AG08395 (cell line): ENCODE measurements around the gene CAMKK2.
"Not testable (repeated sequence)": the region's sequence is repeated elsewhere in the genome, so short reads cannot be mapped to it uniquely, and the experiment has no call there.

Experiments
- DNase-seq: peaks from one replicate; pipeline ENCODE4 v3.0.0; 2012; ENCODE audit warnings: mixed read lengths, low spot score

CAMKK2 gene

GRCh38 chr12:121245951-121246350 lies 50.6 kb downstream of the CAMKK2 start:
- DNase-seq = no peak

GRCh38 chr12:121245031-121245430 lies 51.5 kb downstream of the CAMKK2 start:
- no peak for DNase-seq

- DNase-seq = peak; percentile 40
Observed at GRCh38 chr12:121241156-121241970, 55.1 kb downstream of the CAMKK2 start.

GRCh38 chr12:121240484-121241101 lies 55.9 kb downstream of the CAMKK2 start:
- peak; percentile 68 for DNase-seq

- no peak for DNase-seq
Observed at GRCh38 chr12:121240062-121240420, 56.5 kb downstream of the CAMKK2 start.

GRCh38 chr12:121239351-121240061 lies 57.0 kb downstream of the CAMKK2 start:
- DNase-seq = no peak

GRCh38 chr12:121238604-121239350 lies 57.7 kb downstream of the CAMKK2 start:
- DNase-seq = no peak

- no peak for DNase-seq
Observed at GRCh38 chr12:121238086-121238485, 58.4 kb downstream of the CAMKK2 start.

- no peak for DNase-seq
Observed at GRCh38 chr12:121237415-121237814, 59.1 kb downstream of the CAMKK2 start.

GRCh38 chr12:121236776-121237175 lies 59.7 kb downstream of the CAMKK2 start:
- DNase-seq = no peak

GRCh38 chr12:121233628-121234020 lies 62.9 kb downstream of the CAMKK2 start:
- DNase-seq = no peak

GRCh38 chr12:121232977-121233627 lies 63.4 kb downstream of the CAMKK2 start:
- no peak for DNase-seq

GRCh38 chr12:121232163-121232562 lies 64.3 kb downstream of the CAMKK2 start:
- no peak for DNase-seq

GRCh38 chr12:121230538-121230907 lies 66.0 kb downstream of the CAMKK2 start:
- DNase-seq = no peak

- peak; percentile 88 for DNase-seq
Observed at GRCh38 chr12:121229826-121230537, 66.5 kb downstream of the CAMKK2 start.

GRCh38 chr12:121228919-121229665 lies 67.4 kb downstream of the CAMKK2 start:
- DNase-seq = no peak

GRCh38 chr12:121227294-121227693 lies 69.2 kb downstream of the CAMKK2 start:
- DNase-seq = no peak

- not testable (repeated sequence) for DNase-seq
Observed at GRCh38 chr12:121226871-121227270, 69.6 kb downstream of the CAMKK2 start.

- no peak for DNase-seq
Observed at GRCh38 chr12:121226399-121226798, 70.1 kb downstream of the CAMKK2 start.

GRCh38 chr12:121224591-121224990 lies 71.9 kb downstream of the CAMKK2 start:
- no peak for DNase-seq
